HG03520 (cell line): Measurements from ENCODE around the gene MTARC2.
A peak's percentile ranks its signal among the peaks of the same experiment; 100 is the strongest.
"Not testable (repeated sequence)": the region's sequence is repeated elsewhere in the genome, so short reads cannot be mapped to it uniquely, and the experiment has no call there.

Experiments used
- ATAC-seq: cut with Tn5 transposase; IDR thresholded peaks from one replicate; pipeline ENCODE4 v1.9.1; 2021; ENCODE audit warnings: mild to moderate bottlenecking, moderate library complexity; ENCODE audit not compliant: unreplicated experiment

Gene MTARC2

DNA sequence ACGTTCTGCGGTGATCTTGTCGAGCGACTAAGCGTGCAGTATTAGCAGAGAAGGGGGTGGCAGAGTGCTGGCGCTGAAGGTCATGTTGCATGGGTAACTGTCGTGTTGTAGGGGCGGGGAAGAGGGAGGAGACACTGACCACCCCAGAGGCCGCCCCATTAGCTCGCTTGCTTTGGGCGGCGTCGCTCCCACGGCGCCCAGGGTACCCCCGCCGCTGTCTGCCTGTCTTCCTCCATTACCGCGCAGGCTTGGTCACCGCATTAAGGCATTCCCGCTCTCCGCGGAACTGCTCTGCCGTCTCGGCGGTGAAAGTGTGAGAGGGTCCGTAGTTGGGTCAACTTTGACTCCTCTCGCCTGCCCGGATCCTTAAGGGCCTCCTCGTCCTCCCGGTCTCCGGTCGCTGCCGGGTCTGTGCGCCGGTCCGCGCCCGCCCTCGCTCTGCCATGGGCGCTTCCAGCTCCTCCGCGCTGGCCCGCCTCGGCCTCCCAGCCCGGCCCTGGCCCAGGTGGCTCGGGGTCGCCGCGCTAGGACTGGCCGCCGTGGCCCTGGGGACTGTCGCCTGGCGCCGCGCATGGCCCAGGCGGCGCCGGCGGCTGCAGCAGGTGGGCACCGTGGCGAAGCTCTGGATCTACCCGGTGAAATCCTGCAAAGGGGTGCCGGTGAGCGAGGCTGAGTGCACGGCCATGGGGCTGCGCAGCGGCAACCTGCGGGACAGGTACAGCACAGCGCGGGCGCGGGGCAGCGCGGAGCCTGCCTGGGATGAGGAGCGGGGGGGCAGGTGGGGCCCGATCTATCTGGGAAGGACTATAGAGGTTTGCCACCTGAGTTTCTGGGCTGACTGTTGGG, at the start of gene MTARC2:
TSS of gene MTARC2 (plus strand) at position 234 of the 846 bp plus-strand sequence. CDS start at position 444, 210 bp downstream.
- peak; percentile 96 for ATAC-seq

DNA sequence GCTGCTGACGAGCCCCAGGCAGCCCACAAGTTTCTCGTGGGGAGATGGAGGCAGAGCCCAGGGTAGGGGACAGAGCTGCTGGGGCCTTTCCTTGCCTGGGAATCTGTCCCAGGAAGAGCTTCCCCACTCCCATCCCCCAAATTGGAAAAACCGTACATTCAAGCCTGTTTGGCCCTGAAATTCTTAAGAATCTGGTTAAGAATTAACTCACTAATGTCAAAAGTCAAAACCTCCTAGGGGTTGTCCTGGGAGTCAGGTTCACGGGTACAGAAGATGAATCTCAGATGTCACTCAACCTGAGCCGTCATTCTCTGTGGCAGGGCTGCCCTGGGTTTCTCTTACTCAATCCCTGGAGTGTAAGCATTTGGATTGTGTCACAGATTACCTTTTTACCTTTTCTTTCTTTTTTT, 49.5 kb upstream of the MTARC2 start:
- ATAC-seq: no peak

DNA sequence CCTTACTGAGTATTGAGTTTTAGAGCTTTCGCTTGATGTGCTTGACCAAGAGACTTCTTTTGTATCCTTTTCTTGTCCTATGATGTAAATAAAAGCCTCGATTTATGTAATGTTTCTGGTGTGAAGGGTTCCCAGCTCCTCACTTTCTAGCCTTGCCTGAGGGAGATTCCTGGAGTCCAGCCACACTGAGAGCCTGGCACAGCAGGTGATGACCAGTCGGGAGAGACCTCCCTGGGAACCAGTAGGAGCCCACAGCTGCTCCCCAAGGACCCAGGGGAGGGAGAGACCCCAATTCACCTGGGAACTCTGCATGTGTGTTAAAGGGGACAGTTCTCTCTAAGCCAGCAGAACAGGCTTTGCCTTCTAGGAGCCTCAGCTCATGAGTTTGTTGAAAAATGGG, 49.1 kb upstream of the MTARC2 start:
- ATAC-seq: no peak

DNA sequence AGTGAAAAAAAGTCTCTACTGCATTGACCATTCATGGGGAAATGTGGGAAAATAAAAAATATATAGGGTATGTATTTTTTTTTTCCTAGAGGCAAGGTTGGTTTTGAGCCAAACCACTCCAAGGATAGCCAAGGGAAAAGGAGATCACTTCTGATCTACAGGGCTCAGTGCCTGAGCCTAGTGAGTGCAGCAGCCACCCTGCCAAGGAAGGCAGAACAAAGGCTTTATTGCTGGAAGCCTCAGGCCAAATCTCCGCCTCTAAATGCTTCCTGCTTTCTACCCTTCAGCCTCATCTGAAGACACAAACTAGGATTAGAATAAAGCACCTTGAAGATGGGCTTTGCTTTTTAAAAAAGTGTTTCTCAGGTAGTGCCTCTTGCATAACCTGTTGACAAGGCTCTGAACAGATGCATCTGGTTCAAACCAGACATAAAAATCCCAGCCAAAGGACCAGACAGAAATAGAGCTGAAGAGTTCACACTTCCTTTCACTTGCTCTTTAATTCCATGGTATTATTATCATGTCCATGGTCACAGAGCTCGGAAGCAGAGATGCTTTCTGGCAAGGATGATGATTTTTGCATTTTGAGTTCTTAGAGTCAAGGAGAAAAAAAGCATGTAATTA, 47.5 kb upstream of the MTARC2 start:
- no peak for ATAC-seq

DNA sequence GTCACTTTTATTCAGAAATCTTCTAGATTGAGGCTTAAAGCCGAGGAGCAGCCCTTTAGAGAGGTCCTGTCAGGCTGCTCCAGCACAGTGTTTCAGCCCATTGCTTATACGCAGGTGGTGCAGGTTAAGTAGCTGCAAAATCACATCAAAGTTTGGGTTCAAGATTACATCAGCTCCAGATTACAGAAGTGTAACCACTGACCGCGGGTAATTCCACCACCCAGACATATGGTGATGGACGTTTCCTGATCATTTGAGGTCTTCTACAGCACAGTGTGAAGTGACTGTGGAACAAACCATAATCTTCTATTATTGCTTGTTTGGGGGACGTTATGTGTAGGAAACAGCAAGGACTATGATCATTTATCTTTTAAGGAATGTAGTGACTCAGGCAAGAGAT, 46.1 kb upstream of the MTARC2 start:
- ATAC-seq: no peak

DNA sequence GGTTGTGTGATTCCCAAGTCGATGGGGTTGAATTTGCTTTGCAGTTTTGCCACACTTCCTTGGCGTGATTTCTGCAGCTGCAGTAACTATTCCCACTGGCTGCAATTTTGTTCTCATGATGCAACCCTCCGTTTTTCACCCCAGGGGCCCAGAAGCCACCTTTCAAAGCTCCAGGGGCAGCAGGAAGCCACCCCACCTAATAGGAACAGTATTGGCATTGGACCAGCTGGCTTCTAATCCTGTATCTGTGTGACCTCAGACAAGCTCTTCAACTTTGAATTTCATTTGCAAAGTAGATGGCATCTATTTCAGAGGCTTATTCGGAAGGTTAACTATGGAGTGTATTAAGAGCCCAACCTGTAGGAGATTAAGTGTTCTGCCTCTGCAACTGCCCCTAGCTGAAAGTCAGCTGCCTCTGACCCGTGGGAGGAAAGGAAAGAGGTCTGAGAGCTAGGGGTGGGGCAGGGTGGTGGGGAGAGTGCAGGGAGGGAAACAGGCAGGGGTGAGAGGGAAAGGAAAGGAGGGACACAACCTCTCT, 45.3 kb upstream of the MTARC2 start:
- ATAC-seq: no peak

DNA sequence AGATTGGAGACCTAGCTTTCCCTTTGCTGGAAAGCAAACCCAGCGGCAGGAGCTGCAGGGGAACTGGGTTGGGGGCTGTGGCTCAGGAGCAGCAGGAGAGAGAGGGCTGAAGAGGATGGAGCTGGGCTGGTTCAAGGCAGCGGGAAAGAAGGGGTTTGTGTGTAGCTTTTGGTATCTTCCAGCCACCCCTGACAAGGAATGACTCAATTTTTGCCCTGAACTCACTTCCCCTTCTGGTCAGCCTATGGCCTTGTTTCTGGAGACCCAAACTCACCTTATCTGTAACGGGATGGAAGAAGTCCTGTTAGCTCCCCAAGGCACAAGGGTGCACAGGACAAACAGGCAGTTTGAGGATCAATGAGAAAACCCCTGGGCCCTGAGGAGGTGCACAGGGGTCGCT, 44.8 kb upstream of the MTARC2 start:
- no peak for ATAC-seq

DNA sequence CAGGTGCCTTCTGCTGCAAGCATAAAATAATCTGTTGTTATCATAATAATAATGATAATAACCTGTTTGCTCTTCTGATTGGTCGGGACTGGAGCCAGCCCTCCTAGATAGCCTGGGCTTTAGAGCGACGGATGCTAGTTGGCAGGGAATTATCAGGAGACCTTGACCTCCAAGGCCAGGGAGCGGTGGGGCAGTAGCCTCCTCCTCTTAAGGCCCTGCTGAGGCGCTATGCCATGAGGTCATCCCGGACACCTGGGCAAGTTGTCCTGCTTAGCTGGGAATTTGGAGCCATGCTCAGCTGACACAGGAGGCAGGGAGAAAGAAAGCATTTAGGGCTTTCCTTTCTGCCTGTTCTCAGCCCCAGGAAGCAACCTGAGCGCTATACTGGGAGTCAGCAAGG, 42.3 kb upstream of the MTARC2 start:
- ATAC-seq: no peak

DNA sequence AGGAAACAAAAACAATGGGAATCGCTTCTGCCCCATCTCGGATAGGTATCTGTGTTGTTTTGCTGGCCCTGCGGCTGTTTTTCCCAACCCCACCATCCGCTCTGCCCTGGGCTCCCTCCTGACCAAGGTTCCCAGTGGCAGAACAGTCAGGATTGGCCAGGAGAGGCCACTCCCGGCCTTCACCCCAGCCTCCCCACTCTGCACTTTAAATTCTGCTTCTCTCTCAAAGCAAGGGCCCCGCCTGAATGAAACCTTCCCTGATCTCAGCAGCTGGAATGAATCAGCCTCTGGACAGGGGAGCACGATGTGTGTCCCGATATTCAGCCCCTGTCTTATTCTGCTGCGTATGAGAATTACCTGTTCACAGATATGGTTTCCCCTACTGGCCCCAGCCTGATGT, 41.6 kb upstream of the MTARC2 start:
- no peak for ATAC-seq

DNA sequence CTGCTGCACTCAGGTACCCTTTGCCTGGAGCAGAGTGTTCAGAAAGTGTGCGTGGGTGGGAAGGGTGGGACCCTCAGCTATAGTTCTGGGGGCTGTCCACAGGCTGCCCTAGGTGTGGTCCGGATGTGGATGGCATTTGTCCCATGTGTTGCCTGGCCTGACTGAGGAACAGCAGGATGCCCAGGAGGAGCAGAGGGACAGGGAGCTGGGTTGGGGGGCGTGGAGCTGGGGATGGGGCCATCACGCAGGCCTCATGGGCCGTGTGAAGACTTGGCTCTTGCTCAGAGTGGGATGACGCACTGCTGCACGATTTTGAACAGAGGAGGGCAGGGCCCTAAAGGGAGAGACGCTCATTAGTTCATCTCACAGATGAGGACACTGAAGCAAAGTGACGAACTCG, 41.0 kb upstream of the MTARC2 start:
- ATAC-seq: no peak

DNA sequence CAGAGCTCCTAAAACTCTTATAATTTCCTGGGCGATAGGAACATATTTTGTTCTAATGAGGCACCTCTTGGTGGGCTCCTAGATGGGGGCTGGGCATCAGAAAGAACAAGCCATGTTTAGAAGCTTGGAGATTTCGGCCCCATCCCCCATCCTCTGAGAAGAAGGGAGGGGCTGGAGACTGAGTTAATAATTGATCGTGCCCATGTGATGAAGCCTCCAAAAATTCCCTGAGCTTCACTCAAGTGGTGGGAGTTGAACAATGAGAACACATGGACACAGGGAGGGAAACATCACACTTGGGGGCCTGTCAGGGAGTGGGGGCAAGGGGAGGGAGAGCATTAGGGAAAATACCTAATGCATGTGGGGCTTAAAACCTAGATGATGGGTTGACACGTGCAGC, 39.9 kb upstream of the MTARC2 start:
- ATAC-seq: no peak

DNA sequence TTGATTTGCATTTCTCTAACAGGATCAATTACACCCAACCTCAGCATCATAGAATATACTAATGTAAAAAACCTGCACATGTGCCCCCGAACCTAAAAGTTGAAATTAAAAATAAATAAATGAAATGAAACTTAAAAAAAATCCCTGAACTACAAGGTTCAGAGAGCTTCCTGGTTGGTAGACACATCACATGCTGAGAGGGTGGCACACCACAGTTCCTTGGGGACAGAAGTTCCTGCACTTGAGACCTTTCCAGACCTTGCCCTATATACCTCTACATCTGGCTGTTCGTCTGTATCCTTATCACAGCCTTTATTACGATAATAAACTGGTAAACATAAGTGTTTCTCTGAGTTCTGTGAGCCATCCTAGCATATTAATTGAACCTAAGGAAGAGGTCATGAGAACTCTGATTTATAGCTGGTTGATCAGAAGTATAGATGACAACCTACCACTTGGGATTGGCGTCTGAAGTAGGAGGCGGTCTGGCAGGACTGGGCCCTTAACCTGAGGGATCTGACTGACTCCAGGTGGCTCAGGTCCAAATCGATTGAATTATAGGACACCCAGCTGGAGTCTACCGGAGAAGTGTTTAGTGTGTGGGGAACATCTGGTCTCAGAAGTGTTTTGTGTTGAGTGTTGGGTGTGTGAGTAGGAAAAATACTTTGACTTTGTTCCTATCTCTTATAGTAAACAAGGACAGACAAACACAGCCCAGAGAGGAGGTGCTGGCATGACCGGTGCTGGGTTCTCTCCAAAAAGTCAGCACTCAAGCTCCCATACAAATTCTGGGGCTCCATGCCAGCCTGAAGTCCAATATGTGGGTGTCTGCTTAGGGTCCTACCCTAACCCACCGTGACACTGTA, 39.0 kb upstream of the MTARC2 start:
- no peak for ATAC-seq

DNA sequence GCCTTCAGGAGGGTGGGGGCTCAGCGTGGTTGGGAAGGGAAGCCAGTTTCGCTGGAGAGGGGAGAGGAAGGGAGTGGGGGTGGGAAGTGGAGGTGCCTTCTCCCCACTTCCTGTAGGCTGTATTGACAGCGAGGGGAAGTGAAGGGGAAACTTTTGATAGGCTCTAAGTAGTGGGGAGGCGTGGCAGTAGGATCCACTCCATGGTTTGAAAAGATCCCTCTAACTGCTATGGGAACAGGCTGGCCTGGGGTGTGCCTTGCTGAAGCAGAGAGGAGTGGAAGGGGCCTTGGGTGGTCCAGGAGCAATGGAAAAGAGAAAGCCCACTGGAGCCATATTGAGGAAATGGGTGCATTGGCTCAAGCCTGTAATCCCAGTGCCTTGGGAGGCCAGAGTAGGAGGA, 37.8 kb upstream of the MTARC2 start:
- ATAC-seq: no peak

DNA sequence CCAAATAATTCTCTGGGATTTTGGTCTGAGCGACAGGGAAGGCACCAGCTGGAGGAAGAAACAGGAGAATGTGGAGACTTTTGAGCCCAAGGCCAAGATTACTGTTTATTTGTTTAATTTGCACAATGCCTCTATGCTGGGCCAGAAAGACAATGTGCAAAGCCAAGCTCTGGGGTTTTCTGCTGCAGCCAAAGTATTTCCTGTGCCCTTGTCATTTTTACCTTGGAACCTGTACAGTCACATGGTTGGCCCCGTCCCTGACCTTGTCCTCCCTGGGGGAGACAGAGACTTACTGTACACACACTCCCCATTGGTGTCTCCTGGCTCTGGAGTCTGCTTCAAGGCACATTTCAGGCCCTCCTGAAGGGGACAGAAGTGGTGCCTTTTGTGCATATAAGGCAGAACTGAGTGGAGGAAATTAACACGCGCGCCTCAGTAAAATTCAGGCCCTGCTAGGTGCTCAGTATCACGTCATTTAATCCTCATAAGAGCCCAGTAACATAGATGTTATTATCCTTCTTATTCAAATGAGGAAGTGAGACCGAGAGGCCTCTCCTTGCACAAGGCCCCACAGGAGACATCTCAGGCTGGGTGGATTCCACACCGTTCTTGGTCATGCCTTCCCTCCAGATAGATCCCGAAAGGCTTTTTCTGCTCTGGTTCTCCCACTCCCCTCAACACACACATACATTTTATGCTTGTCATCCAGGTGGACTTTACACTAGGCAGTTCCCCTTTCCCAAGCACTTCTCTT, 36.9 kb upstream of the MTARC2 start:
- ATAC-seq: peak; percentile 90

DNA sequence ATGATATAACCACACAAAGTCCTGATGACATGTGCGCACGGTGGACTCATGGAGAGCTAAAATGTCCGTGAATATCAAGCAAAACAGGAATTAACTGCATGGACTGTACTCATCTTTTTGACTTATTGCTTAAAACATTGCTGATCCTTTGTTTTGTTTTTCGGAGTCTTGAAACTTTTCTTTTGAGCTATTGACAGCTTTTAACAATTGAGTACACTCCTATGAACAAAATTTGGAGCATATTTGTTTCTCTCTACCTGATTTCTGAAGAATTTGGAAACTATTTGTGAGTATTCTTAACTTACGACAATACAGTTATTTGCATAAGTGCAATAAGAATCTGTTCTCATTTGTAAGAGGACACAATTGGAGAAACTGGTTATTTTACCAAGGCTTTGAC, 32.1 kb upstream of the MTARC2 start:
- ATAC-seq: not testable (repeated sequence)

DNA sequence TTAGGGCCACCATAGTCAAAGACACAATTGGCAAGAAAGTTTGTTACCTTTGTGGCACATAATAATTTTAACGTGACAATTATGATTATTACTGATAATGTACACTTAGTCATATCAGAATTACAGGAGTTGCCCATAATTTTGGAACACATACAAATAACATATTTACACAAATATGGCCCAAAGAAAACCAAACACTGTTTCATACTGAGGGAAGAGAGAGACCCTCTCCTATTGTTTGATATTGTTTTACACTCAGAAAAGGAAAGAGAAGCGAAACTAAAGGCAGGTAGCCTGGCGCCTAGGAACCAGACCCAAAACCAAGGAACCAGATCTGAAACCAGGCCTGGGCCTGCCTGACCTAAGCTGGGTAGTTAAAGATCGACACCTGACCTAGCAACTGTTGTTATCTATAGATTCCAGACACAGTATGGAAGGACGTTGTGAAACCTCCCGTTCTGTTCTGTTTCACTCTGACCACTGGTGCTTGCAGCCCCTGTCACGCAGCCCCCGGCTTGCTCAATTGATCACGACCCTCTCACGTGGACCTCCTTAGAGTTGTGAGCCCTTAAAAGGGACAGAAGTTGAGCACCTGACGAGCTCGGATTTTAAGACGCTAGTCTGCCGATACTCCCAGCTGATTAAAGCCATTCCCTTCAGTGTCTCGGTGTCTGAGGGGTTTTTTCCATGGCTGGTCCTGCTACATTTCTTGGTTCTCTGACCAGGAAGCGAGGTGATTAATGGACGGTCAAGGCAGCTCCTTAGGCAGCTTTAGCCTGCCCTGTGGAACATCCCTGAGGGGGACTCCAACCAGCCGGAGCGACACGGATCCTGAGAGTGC, 30.1 kb upstream of the MTARC2 start:
- peak; percentile 72 for ATAC-seq

DNA sequence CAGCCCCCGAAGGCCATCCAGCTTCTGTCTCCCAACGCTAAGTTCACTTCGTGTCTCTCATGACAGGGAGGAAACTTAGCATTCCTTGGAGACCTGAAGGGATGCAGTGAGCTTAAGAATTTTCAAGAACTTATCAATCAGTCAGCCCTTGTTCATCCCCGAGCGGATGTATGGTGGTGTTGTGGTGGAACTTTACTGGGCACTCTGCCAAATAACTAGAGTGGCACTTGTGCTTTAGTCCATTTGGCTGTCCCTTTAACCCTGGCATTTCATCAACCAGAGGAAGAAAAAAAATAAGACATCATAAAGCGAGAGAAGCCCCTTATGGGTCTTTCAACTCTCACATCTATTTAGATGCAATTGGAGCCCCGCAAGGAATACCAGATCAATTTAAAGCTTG, 26.9 kb upstream of the MTARC2 start:
- ATAC-seq: not testable (repeated sequence)

DNA sequence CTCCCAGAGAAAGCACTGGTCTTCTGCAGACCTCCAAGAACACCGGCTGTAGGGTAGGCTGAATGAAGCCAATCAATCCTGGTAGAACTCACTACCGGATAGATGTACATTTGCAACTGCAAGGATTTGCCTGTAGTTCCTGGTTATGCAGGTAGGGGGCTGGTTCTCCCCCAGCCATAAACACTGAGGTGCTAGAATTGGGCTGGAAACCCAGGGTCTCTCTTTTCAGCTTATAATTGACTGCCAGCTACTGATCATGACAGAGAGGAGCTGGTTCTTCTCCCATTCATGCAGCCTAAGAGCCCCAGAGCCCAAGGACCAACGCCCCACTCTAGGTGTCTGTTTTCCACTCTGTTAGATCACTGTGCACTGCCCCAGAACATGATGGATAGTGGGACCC, 21.5 kb upstream of the MTARC2 start:
- ATAC-seq: no peak

DNA sequence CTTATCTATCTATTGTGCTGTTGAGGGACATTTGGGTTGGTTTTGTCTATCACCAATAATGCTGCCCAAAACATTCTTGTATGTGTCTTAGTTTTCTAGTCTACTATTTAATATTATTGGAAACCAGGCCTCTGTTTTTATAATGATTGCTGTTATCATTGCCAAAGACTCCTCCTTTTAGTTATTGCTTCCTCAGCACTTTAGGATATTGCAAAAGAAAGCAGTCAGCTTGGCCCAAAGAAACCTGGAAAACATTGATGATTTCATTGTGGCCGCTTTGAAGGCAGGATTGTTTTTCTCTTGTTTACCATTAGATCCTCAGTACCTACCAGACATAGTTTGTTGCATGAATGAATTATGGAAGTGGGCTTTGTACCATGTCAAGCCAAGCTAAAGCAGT, 20.6 kb upstream of the MTARC2 start:
- ATAC-seq: no peak

DNA sequence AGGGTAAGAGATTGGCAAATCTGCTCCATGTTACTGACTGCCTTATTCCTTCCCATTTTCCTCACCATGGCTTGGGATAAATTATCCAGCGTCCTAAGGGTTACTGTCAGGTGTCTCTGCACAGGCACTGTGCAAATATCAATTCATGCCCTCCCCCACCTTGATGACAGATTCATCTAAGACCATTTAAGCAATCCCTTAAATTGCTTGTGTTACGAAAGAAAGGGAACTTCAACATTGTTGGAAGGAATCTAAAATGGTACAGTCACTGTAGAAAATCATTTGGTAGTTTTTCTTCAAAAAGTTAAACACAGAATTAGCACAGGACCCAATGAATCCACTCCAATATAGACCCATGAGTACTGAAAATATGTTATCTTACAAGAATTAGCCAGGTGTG, 17.6 kb upstream of the MTARC2 start:
- ATAC-seq: no peak
